Effector memory CD8-positive, alpha-beta T cell (primary cell): ENCODE data around the gene MAP1LC3A.
A peak's percentile ranks its signal among the peaks of the same experiment; 100 is the strongest.
"Not testable (repeated sequence)": the region's sequence is repeated elsewhere in the genome, so short reads cannot be mapped to it uniquely, and the experiment has no call there.

Experiments used
- ATAC-seq: fragments of 150-1000 bp; cut with Tn5 transposase; replicated peaks from 2 replicates; pipeline ENCODE4 v1.10.0; 2021; ENCODE audit warnings: mild to moderate bottlenecking, moderate library complexity
- DNase-seq, 3 experiments: peaks; one replicate each; pipeline ENCODE4 v3.0.0; 2021
- H3K27ac Mint-ChIP-seq, 2 donors: one replicate each; pipeline ENCODE4 v1.8.0; 2022; ENCODE audit warnings: mild to moderate bottlenecking in 2 of 2, mixed read lengths in 2 of 2, moderate library complexity in 2 of 2
- H3K27me3 Mint-ChIP-seq, 2 donors: one replicate each; pipeline ENCODE4 v1.8.0; 2022; ENCODE audit warnings: mixed read lengths in 2 of 2
- H3K36me3 Mint-ChIP-seq: one replicate; pipeline ENCODE4 v1.8.0; 2022; ENCODE audit warnings: mild to moderate bottlenecking, moderate library complexity, mixed read lengths; ENCODE audit not compliant: insufficient read depth
- H3K4me1 Mint-ChIP-seq, 2 donors: one replicate each; pipeline ENCODE4 v1.8.0; 2022; ENCODE audit warnings: low read depth in 2 of 2, mixed read lengths in 2 of 2
- H3K4me3 Mint-ChIP-seq, 2 donors: one replicate each; pipeline ENCODE4 v1.8.0; 2022; ENCODE audit warnings: mild to moderate bottlenecking in 2 of 2, mixed read lengths in 2 of 2, moderate library complexity in 2 of 2
- H3K9me3 Mint-ChIP-seq, 2 donors: one replicate each; pipeline ENCODE4 v1.8.0; 2022; ENCODE audit warnings: mixed read lengths in 2 of 2
- total RNA-seq, 9 experiments: gene quantifications; one replicate each; lab custom pipeline; 2026; lab: John Stamatoyannopoulos, UW

Gene MAP1LC3A
- 0.98 to 10.4 (median 3.6) reads per million in 9 experiments for total RNA-seq

DNA sequence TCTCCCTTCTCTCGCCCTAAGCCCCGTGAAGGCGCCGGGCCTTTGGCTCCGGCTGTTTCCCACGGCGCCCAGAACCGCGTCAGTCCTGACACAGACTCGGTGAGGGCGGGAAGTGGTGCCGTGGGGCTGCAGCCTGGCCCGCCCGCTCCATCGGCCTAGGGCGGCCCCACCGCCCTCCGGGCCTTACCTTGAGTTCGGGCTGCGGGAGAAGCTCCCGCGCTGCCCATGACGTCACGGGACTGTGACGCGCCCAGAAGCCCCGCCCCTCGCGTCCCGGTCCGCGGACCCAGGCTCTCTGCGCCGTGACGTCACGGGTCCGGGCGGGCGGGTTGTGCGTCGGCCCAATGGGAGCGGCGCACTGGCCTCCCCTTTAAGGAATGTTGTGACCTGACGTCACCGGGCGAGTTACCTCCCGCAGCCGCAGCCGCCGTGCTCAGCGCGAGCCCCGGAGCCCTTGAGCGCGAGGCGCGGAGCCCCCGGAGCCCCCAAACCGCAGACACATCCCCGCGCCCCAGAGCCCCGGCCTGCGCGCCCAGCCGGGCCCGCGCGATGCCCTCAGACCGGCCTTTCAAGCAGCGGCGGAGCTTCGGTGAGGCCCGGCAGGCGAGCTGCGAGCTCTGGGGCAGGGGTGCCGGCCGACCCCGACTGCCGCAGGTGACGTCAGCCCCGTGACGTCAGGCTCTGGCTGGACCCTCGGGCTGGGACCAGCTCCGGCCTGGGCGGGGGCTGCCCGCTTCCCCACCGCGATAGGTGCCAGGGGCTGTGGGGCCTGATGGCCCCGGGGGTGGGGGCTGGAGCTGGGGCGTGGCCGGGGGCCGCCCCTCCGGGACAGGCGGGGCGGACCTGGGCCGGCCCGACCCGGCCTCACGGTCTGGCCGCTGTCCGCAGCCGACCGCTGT, at the start of gene MAP1LC3A:
Gene MAP1LC3A (plus strand): TSS at position 399 of the 899 bp plus-strand sequence. CDS start 151 bp downstream, at position 550.
- peak within 1 kb of the TSS; percentile 97 to 98 for H3K27ac Mint-ChIP-seq
- peak; percentile 83 for ATAC-seq
- no peaks in the 10 kb centered on the region for H3K9me3 Mint-ChIP-seq
- H3K4me1 Mint-ChIP-seq: peaks cover 8 to 11% of the 10 kb centered on the region in 2 donors
- peak within 1 kb of the TSS; percentile 87 to 90 for H3K4me3 Mint-ChIP-seq
- no peaks in the 10 kb centered on the region for H3K27me3 Mint-ChIP-seq
- H3K36me3 Mint-ChIP-seq: peaks cover 24% of the 10 kb centered on the region
- peak; percentile 95 to 96 (median 96) for DNase-seq

DNA sequence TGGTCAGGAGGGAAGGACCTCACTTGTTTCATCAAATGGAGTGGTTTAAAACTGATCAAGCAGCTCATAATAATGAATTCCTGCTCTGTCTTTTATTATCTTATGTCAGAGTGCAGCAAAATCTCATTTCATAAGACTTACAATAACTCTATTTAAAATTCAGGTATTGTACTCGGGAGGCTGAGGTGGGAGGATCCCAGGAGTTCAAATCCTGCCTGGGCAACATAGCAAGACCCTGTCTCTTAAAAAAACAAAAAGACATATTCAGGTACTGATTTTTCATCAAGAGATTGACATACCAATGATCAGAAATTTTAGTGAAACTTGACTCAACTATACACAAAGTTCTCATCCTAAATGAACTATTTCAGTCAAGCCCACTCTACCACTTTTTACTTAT, 47.9 kb upstream of the MAP1LC3A start:
- H3K27me3 Mint-ChIP-seq: no peaks in the 10 kb centered on the region
- no peak overlapping the region for H3K4me3 Mint-ChIP-seq
- no peak for DNase-seq
- no peak for ATAC-seq
- no peak overlapping the region for H3K27ac Mint-ChIP-seq
- H3K36me3 Mint-ChIP-seq: peaks cover 50% of the 10 kb centered on the region
- peaks cover 17 to 31% of the 10 kb centered on the region in 2 donors for H3K4me1 Mint-ChIP-seq
- no peaks in the 10 kb centered on the region for H3K9me3 Mint-ChIP-seq

DNA sequence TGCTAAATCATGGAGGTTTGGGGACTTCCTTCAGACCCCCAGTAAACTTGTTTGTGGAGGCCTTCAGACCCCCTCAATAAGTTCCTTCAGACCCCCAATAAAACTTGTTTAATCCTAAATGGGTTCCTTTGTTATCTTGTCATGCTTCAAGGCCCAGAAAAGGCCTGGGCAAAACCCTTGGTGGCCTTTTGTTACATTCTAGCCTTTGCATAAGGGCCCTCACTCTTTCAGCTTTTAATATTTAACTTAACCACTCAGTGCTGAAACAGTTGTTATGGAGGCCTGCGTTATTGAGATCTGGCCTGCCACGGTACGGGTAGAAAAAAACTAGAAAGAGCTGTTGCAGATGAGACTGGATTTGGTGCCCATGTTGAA, 46.6 kb upstream of the MAP1LC3A start:
- peaks cover 50% of the 10 kb centered on the region for H3K36me3 Mint-ChIP-seq
- no peak overlapping the region for H3K4me3 Mint-ChIP-seq
- no peaks in the 10 kb centered on the region for H3K9me3 Mint-ChIP-seq
- DNase-seq (no peak), ATAC-seq (no peak)
- no peaks in the 10 kb centered on the region for H3K27me3 Mint-ChIP-seq
- peak overlapping the region; percentile 39 to 61 for H3K27ac Mint-ChIP-seq
- peaks cover 22 to 37% of the 10 kb centered on the region in 2 donors for H3K4me1 Mint-ChIP-seq

DNA sequence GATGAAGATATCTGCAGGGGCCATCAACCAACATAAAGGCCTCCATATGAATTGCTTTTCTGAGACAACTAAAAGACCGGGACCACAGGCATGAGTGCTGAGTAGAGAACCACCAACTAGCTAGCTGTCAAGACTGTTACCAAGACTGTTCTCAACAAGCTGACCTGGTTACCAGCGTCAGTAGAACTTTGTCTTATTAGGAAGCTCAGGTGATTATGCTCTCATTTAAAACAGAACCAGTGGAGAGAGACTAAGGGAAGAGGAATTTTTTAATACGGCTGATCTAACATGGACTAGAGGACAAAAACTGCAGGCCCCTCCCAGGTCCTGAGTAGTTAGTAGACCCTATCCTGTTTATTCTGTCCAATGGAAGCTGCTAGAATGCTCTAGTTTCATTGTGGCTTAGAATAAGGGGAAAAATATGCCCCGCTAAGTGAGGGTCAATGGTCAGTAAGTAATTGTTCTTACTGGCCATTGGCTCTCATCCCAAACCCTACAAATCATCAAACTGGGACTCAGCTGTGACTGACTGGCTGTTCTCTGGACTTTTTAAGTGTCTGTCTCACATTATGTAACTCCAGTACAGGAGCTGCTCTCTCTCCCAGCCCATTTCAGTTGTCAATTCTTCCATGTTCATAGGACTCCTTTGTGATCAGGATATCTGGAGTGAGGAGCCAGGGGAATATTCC, 46.1 kb upstream of the MAP1LC3A start:
- peaks cover 22 to 40% of the 10 kb centered on the region in 2 donors for H3K4me1 Mint-ChIP-seq
- no peaks in the 10 kb centered on the region for H3K27me3 Mint-ChIP-seq
- DNase-seq: no peak
- no peak for ATAC-seq
- no peak overlapping the region for H3K4me3 Mint-ChIP-seq
- H3K36me3 Mint-ChIP-seq: peaks cover 50% of the 10 kb centered on the region
- peak overlapping the region; percentile 39 to 61 for H3K27ac Mint-ChIP-seq
- H3K9me3 Mint-ChIP-seq: no peaks in the 10 kb centered on the region

DNA sequence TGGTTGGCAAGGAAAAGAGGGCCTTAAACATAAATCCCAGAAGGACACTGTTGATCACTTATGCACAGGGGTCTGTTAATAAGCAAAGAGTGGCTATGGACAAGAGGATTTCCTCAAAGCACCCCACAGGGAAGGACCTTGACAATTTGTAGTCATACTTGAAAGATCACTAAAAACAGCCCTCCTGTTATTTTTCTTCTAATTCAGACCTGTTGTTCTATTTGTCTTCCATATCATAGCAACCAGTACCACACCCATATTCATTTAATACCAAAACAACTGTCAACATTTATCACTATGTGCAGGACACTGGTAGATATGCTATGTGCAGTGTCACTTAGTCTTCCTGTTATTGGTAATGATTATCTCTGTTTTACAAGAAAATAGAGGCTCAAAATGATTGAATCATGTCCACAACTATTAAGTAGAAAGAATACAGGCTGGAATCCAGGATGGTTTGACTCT, 45.5 kb upstream of the MAP1LC3A start:
- DNase-seq (no peak), ATAC-seq (no peak)
- no peaks in the 10 kb centered on the region for H3K27me3 Mint-ChIP-seq
- no peaks in the 10 kb centered on the region for H3K9me3 Mint-ChIP-seq
- peak overlapping the region in 1 of 2 donors; percentile 39 for H3K27ac Mint-ChIP-seq
- H3K4me3 Mint-ChIP-seq: peak overlapping the region in 1 of 2 donors; percentile 27
- peaks cover 44% of the 10 kb centered on the region for H3K36me3 Mint-ChIP-seq
- H3K4me1 Mint-ChIP-seq: peaks cover 25 to 44% of the 10 kb centered on the region in 2 donors

DNA sequence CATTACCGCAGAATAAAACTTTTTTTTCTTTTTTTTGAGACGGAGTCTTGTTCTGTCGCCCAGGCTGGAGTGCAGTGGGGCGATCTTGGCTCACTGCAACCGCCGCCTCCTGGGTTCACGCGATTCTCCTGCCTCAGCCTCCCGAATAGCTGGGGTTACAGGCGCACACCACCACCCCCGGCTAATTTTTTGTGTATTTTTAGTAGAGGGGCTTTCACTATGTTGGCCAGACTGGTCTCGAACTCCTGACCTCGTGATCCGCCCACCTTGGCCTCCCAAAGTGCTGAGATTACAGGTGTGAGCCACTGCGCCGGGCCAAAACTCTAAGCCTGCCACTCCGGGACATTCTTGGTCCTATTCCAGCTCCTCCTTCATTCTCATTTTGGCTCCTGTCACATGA, 44.5 kb upstream of the MAP1LC3A start:
- peaks cover 35% of the 10 kb centered on the region for H3K36me3 Mint-ChIP-seq
- H3K27ac Mint-ChIP-seq: peak overlapping the region; percentile 39 to 98
- H3K4me3 Mint-ChIP-seq: not testable (repeated sequence)

DNA sequence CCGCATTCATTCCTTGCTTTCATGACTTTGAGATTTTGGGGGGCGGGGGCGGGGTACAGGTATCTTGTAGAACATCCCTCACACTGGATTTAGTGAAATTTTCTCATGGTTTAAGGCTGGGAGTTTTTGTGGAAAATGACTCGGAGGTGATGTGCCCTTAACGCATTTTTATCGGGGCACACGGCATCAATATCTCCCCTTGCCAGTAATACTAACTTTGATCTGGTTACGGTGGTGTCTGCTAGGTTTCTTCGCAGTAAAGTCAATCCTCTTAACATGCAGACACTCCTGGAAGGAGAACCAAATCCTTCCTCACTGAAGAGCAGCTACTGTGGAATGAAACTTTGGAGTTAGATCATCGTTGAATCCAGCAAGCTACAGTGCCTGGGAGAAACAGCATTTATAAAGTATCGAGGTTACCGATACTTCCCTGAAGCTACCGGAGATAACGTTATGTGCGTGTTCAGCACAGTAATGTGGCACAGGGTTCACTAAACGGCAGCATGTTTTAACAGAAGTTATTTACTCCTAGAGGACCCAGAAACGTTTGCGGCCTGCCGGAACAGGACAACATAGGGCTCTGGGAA, 43.5 kb upstream of the MAP1LC3A start:
- Mint-ChIP-seq H3K27me3 (no peaks in the 10 kb centered on the region), H3K36me3 (peaks cover 36% of the 10 kb centered on the region), H3K9me3 (no peaks in the 10 kb centered on the region), H3K4me3 (peak overlapping the region; percentile 99), H3K27ac (peak overlapping the region; percentile 98 to 99), H3K4me1 (peaks cover 32 to 52% of the 10 kb centered on the region in 2 donors)
- no peak for DNase-seq
- no peak for ATAC-seq

More for the DNA sequence above, 44.5 kb upstream of the MAP1LC3A start:
- not testable (repeated sequence) for DNase-seq, H3K9me3 Mint-ChIP-seq, ATAC-seq, H3K27me3 Mint-ChIP-seq
- H3K4me1 Mint-ChIP-seq: peaks cover 32 to 52% of the 10 kb centered on the region in 2 donors

DNA sequence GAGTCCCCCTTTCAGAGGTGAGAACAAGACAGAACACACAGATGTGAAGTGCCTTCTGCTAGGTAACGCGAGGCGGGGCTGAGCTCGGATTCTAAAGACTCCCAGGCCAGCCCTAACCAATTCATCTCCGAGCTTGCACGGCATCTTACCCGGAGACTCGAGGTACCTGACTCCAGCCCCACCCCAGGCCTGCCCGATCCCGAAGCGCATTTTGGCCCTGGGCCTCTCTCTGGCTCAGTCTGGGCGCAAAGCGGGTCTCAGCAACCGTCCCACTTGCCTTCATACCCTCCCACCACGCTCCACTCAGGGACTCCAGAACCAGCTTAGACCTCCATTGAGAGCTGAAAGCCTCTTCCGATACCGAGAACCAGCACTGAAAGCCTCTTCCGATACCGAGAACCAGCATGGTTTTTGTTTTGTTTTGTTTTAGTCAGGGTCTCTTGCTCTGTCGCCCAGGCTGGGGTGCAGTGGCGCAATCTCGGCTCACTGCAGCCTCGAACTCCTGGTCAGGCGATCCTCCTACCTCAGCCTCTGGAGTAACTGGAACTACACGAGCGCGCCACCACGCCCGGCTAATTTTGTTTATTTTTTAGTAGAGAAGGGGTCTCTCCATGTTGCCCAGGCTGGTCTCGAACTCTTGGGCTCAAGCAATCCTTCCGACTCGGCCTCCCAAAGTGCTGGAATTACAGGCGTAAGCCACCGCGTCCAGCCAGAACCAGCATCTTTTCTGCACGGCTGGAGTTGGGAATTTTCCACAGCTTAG, 42.9 kb upstream of the MAP1LC3A start:
- Mint-ChIP-seq H3K4me1 (peaks cover 32 to 52% of the 10 kb centered on the region in 2 donors), H3K27ac (peak overlapping the region; percentile 98 to 99), H3K36me3 (peaks cover 33% of the 10 kb centered on the region), H3K4me3 (peak overlapping the region; percentile 99), H3K9me3 (no peaks in the 10 kb centered on the region), H3K27me3 (no peaks in the 10 kb centered on the region)
- DNase-seq: peak; percentile 57 to 61 (median 60)
- peak; percentile 69 for ATAC-seq

DNA sequence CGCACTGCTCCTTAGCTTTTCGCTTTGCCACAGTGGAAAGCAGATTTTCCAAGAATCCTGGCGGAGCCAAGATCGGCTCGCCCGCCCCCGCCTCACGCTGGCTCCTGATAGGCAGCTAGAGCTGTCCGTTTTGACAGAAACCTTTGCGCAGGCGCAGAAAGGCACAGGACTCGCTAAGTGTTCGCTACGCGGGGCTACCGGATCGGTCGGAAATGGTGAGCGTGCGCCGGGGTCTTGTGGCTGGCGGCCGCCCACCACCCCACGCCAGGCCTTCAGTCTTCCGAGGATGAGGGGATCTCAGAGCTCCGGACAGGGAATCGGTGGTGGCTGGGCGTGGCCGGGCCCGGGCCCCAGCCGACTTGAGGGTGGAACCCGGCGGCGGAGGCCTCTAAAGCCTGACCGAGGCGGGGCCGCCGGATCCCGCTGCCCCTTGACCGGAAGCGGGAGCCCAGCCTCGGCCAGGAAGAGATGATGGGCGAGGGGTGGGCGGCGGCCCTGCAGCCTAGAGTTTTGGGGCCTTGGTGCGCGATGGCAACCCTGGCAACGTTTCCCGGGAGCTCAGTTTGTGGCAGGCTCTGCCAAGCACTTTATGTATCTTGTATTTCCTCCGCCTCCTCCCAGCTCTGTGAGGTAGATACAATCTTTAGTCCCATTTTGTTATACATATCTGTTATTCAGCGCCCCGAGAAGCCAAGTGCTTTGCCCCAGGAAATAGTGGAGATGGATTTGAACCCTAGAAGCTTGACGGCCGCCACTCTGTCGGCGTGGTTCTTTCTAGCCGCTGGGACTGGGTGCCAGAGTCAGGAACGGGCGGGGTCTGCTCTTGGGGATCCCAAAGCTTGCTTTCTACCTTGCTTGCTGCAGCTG, 42.0 kb upstream of the MAP1LC3A start, which contains the start of gene DYNLRB1:
Gene DYNLRB1 (plus strand): TSS at position 176 of the 867 bp plus-strand sequence. CDS start 37 bp downstream, at position 213.
- DNase-seq (peak; percentile 91 to 94 (median 94)), ATAC-seq (peak; percentile 79)
- H3K4me1 Mint-ChIP-seq: peaks cover 34 to 52% of the 10 kb centered on the region in 2 donors
- peak within 1 kb of the TSS; percentile 98 to 99 for H3K27ac Mint-ChIP-seq
- no peaks in the 10 kb centered on the region for H3K27me3 Mint-ChIP-seq
- H3K36me3 Mint-ChIP-seq: peaks cover 25% of the 10 kb centered on the region
- peak within 1 kb of the TSS; percentile 99 for H3K4me3 Mint-ChIP-seq
- H3K9me3 Mint-ChIP-seq: no peaks in the 10 kb centered on the region

DNA sequence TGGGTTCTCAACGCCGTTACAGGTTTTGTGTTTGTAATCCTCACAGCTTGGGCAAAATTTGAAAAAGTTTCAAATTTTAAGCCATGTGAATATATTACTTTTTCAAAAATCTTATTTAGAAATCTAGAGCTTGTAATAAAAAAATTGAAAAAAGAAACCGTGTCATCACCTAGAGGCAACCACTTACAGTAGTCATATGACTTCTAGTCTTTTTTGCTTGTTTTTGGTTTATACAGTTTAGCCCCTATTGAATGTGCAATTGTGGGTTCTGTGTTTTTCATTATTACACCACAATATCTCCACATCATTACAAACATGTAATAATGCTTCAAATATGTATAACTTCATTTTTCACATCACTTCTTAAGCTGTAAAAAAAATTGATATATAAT, 41.4 kb upstream of the MAP1LC3A start:
- peaks cover 37 to 55% of the 10 kb centered on the region in 2 donors for H3K4me1 Mint-ChIP-seq
- DNase-seq: no peak
- peak overlapping the region; percentile 98 to 99 for H3K27ac Mint-ChIP-seq
- H3K27me3 Mint-ChIP-seq: no peaks in the 10 kb centered on the region
- no peaks in the 10 kb centered on the region for H3K9me3 Mint-ChIP-seq
- peak overlapping the region; percentile 99 for H3K4me3 Mint-ChIP-seq
- ATAC-seq: peak; percentile 17
- H3K36me3 Mint-ChIP-seq: peaks cover 25% of the 10 kb centered on the region

DNA sequence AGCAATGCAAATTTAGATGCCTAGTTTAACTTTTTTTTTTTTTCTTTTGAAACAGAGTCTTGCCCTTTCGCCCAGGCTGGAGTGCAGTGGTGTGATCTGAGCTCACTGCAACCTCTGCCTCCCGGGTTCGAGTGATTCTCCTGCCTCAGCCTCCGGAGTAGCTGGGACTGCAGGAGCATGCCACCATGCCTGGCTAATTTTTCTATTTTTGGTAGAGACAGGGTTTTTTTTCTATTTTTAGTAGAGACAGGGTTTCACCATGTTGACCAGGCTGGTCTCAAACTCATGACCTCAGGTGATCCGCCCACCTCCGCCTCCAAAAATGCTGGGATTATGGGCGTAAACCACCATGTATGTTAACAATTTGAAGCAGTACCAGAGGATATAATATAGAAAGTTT, 39.7 kb upstream of the MAP1LC3A start:
- Mint-ChIP-seq H3K4me1 (peaks cover 41 to 56% of the 10 kb centered on the region in 2 donors), H3K36me3 (peaks cover 30% of the 10 kb centered on the region), H3K4me3 (peak overlapping the region in 1 of 2 donors; percentile 58), H3K27ac (peak overlapping the region; percentile 13 to 57)
- H3K27me3 Mint-ChIP-seq, ATAC-seq, H3K9me3 Mint-ChIP-seq, DNase-seq: not testable (repeated sequence)

DNA sequence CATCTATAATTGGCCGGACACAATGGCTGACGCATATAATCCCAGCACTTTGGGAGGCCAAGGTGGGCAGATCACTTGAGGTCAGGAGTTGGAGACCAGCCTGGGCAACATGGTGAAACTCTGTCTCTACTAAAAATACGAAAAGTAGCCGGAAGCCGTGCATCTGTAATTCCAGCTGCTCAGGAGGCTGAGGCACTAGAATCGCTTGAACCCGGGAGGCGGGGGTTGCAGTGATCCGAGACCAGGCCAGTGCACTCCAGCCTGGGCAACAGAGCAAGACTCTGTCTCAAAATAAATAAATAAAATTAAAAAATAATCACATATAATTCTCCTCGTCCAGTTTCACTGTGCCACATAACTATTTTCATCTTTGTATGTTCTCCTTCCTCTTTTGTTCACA, 38.7 kb upstream of the MAP1LC3A start:
- not testable (repeated sequence) for H3K27me3 Mint-ChIP-seq, ATAC-seq
- peaks cover 30% of the 10 kb centered on the region for H3K36me3 Mint-ChIP-seq

More for the DNA sequence above, 38.7 kb upstream of the MAP1LC3A start:
- peaks cover 38 to 52% of the 10 kb centered on the region in 2 donors for H3K4me1 Mint-ChIP-seq
- not testable (repeated sequence) for H3K27ac Mint-ChIP-seq, DNase-seq, H3K4me3 Mint-ChIP-seq, H3K9me3 Mint-ChIP-seq
